Measurements from ENCODE around the gene ENTPD1.
"Not testable (repeated sequence)": the region's sequence is repeated elsewhere in the genome, so short reads cannot be mapped to it uniquely, and the experiment has no call there.

ENTPD1 gene

GRCh38 chr10:95758351-95759025 is 2.5 kb downstream of the ENTPD1 start:
- no peak for DNase-seq (ENCODE audit: low read depth in 2 of 2)

GRCh38 chr10:95759233-95759826 is 3.4 kb downstream of the ENTPD1 start:
- no peak for DNase-seq (ENCODE audit: low read depth in 2 of 2)

- no peak for DNase-seq (ENCODE audit: low read depth in 2 of 2)
Measured at GRCh38 chr10:95761939-95762492, 6.1 kb downstream of the ENTPD1 start.

GRCh38 chr10:95767884-95768556 is 12.1 kb downstream of the ENTPD1 start:
- no peak for DNase-seq (ENCODE audit: low read depth in 2 of 2)

- DNase-seq (ENCODE audit: low read depth in 2 of 2) = no peak
Measured at GRCh38 chr10:95770084-95770720, 14.2 kb downstream of the ENTPD1 start.

GRCh38 chr10:95773454-95773853 is 17.5 kb downstream of the ENTPD1 start:
- DNase-seq (ENCODE audit: low read depth in 2 of 2) = not testable (repeated sequence)

GRCh38 chr10:95777638-95778037 is 21.7 kb downstream of the ENTPD1 start:
- not testable (repeated sequence) for DNase-seq (ENCODE audit: low read depth in 2 of 2)

- DNase-seq (ENCODE audit: low read depth in 2 of 2) = no peak
Measured at GRCh38 chr10:95782318-95782717, 26.4 kb downstream of the ENTPD1 start.

- DNase-seq (ENCODE audit: low read depth in 2 of 2) = no peak
Measured at GRCh38 chr10:95783741-95784140, 27.8 kb downstream of the ENTPD1 start.

- DNase-seq (ENCODE audit: low read depth in 2 of 2) = no peak
Measured at GRCh38 chr10:95784279-95784913, 28.4 kb downstream of the ENTPD1 start.

- no peak for DNase-seq (ENCODE audit: low read depth in 2 of 2)
Measured at GRCh38 chr10:95785317-95785716, 29.4 kb downstream of the ENTPD1 start.

- DNase-seq (ENCODE audit: low read depth in 2 of 2) = no peak
Measured at GRCh38 chr10:95785942-95786669, 30.1 kb downstream of the ENTPD1 start.

- DNase-seq (ENCODE audit: low read depth in 2 of 2) = no peak
Measured at GRCh38 chr10:95787447-95787846, 31.5 kb downstream of the ENTPD1 start.

GRCh38 chr10:95788830-95789229 is 32.9 kb downstream of the ENTPD1 start:
- DNase-seq (ENCODE audit: low read depth in 2 of 2) = no peak

- DNase-seq (ENCODE audit: low read depth in 2 of 2) = no peak
Measured at GRCh38 chr10:95789902-95790301, 33.9 kb downstream of the ENTPD1 start.

GRCh38 chr10:95790982-95791381 is 35.0 kb downstream of the ENTPD1 start:
- DNase-seq (ENCODE audit: low read depth in 2 of 2) = no peak

- DNase-seq (ENCODE audit: low read depth in 2 of 2) = no peak
Measured at GRCh38 chr10:95791425-95791979, 35.5 kb downstream of the ENTPD1 start.

- DNase-seq (ENCODE audit: low read depth in 2 of 2) = no peak
Measured at GRCh38 chr10:95792211-95792780, 36.3 kb downstream of the ENTPD1 start.

GRCh38 chr10:95792874-95793285 is 36.9 kb downstream of the ENTPD1 start:
- no peak for DNase-seq (ENCODE audit: low read depth in 2 of 2)

- DNase-seq (ENCODE audit: low read depth in 2 of 2) = no peak
Measured at GRCh38 chr10:95793401-95794045, 37.6 kb downstream of the ENTPD1 start.
